Activated CD8-positive, alpha-beta T cell treated with anti-CD3 and anti-CD28 coated beads for 36 hours (primary cell): ENCODE measurements around the gene RNF130. TPM values are rescaled to one million over a fixed set of nuclear protein-coding genes. Genes with fewer than 3 reads are reported as not detected.

Experiments
- ATAC-seq: fragments of 200-7000 bp; cut with Tn5 transposase; one replicate; pipeline ENCODE4 v1.10.0; 2021; ENCODE audit warnings: mild to moderate bottlenecking, moderate library complexity
- CTCF ChIA-PET: fragments of 350-600 bp; sonication (Branson Sonifier 250); formaldehyde crosslinking; loops from one replicate; lab custom pipeline; 2021; ENCODE audit warnings: antibody characterized with exemption; lab: Charles Lee
- POLR2A ChIA-PET: fragments of 350-600 bp; sonication (Branson Sonifier 250); formaldehyde crosslinking; loops from one replicate; lab custom pipeline; 2021; ENCODE audit warnings: antibody characterized with exemption; lab: Charles Lee
- DNase-seq: peaks from one replicate; pipeline ENCODE4 v3.0.0-alpha.2; 2020
- H3K27ac Mint-ChIP-seq: one replicate; pipeline ENCODE4 v1.8.0; 2021; ENCODE audit warnings: mild to moderate bottlenecking, mixed read lengths
- H3K27me3 Mint-ChIP-seq: one replicate; pipeline ENCODE4 v1.8.0; 2021; ENCODE audit warnings: mixed read lengths
- H3K36me3 Mint-ChIP-seq: one replicate; pipeline ENCODE4 v1.8.0; 2021; ENCODE audit warnings: low read depth, mixed read lengths
- H3K4me1 Mint-ChIP-seq: one replicate; pipeline ENCODE4 v1.8.0; 2021; ENCODE audit warnings: low read depth, mixed read lengths
- H3K4me3 Mint-ChIP-seq: one replicate; pipeline ENCODE4 v1.8.0; 2021; ENCODE audit warnings: mild to moderate bottlenecking, moderate library complexity, mixed read lengths
- H3K9me3 Mint-ChIP-seq: one replicate; pipeline ENCODE4 v1.8.0; 2021; ENCODE audit warnings: mixed read lengths
- CTCF ChIP-seq: fragments of 200-600 bp; IDR thresholded peaks from one replicate; pipeline ENCODE4 v1.8.0; 2022; ENCODE audit warnings: antibody characterized with exemption, mild to moderate bottlenecking
- intact Hi-C: fragments of 100-400 bp; cut with micrococcal nuclease; formaldehyde crosslinking; loops from one replicate; pipeline ENCODE4 v1.10.0; 2022
- total RNA-seq, 2 experiments: library from RNA; stranded (reverse); gene quantifications; one replicate each; pipeline ENCODE4 v1.2.3, GENCODE V29; 2021

RNF130 gene
- total RNA-seq, 2 experiments from 2014 or later = 10.1 to 10.6 TPM

DNA sequence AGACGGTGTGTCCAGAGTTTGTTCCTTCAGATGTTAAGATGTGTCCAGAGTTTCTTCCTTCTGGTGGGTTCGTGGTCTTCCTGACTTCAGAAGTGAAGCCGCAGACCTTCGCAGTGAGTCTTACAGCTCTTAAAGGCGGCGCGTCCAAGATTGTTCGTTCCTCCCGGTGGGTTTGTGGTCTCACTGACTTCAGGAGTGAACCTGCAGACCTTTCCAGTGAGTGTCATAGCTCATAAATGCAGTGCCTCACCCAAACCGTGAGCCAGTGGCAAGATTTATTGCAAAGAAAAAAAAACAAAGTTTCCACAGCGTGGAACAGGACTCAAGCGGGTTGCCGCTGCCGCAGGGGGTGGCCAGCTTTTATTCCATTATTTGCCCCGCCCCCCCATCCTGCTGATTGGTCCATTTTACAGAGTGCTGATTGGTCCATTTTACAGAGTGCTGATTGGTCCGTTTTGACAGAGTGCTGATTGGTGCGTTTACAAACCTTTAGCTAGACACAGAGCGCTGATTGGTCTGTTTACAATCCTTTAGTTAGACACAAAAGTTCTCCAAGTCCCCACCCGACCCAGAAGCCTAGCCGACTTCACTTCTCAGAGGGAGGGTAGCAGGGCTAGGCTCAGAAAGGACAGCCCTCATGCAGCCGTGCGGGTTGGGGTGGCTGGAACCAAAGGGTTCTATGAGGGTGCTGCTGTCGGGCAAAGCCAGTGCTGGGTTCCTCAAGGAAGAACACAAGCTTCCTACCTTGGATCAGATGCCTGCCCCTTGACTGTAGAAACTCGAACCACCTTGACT lies 9.1 kb upstream of the RNF130 start:
- Mint-ChIP-seq H3K36me3 (no peaks in the 10 kb centered on the region), H3K9me3 (no peaks in the 10 kb centered on the region), H3K27ac (no peak overlapping the region), H3K27me3 (peaks cover 30% of the 10 kb centered on the region), H3K4me1 (peaks cover 12% of the 10 kb centered on the region), H3K4me3 (peak overlapping the region; percentile 62)
- peak; percentile 67 for ATAC-seq
- intact Hi-C loops = no loop called here
- ChIA-PET CTCF (interaction anchor here (1.0 kb wide), 1 partner anchor 10 kb away, joined by 3 read pairs; no protein-coding TSS in a partner anchor), POLR2A (no interaction called here)
- no peak for TF ChIP-seq CTCF
- peak; percentile 80 for DNase-seq

DNA sequence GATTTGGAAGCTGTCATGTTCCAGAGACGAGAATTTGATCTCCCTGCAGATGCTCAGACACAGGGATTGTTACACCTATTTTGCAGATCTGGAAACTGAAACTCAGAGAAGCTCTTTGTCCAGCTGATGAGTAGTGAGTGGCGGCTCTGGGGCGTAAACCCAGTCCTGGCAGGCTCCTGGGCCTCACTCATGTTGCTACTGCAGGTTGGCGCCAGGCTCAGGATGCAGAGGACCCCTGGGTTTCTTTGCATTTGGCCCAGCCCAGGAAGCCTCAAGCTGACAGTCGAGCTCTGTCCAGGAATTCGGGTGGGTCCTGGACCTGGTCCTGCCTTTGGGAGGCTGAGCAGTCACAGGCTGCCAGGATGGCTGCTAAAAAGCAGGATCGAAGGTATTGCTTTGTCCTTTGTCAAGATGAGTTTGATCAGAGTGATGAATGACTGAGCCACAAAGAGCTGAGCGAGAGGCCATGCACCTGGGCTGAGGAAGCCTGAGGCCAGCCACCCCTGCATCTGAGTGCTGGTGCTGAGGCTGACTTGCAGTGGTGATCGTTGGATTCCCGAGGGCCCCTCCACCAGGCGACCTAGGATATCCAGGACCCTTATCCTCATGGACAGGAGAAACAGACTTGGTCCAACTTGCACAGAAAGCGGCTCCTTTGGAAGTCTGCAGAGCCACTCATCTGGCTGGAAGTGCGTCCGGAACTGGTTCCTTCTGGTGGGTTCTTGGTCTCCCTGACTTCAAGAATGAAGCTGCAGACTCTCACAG lies 8.3 kb upstream of the RNF130 start:
- H3K4me3 Mint-ChIP-seq = peak overlapping the region; percentile 62
- intact Hi-C loops = no loop called here
- no peak overlapping the region for H3K27ac Mint-ChIP-seq
- peaks cover 10% of the 10 kb centered on the region for H3K4me1 Mint-ChIP-seq
- no peak for TF ChIP-seq CTCF
- ATAC-seq (peak; percentile 9), DNase-seq (no peak)
- H3K36me3 Mint-ChIP-seq = no peaks in the 10 kb centered on the region
- peaks cover 30% of the 10 kb centered on the region for H3K27me3 Mint-ChIP-seq
- POLR2A ChIA-PET = interaction anchor here (0.8 to 1.5 kb wide), 2 partner anchors 10 to 12 kb away, joined by 3 to 6 read pairs; no protein-coding TSS in a partner anchor
- no peaks in the 10 kb centered on the region for H3K9me3 Mint-ChIP-seq
- CTCF ChIA-PET = interaction anchor here (1.0 kb wide), 1 partner anchor 11 kb away, joined by 3 read pairs; no protein-coding TSS in a partner anchor

- Mint-ChIP-seq H3K4me3 (no peak overlapping the region), H3K36me3 (no peaks in the 10 kb centered on the region), H3K4me1 (peaks cover 10% of the 10 kb centered on the region), H3K9me3 (no peaks in the 10 kb centered on the region), H3K27me3 (peaks cover 28% of the 10 kb centered on the region), H3K27ac (no peak overlapping the region)
- CTCF ChIA-PET = no interaction called here
- POLR2A ChIA-PET = no interaction called here
- no peak for TF ChIP-seq CTCF
- intact Hi-C loops = no loop called here
- DNase-seq = no peak
- no peak for ATAC-seq
These were observed 6.8 kb upstream of the RNF130 start for GRCh38 chr5:180078348-180078747.

- ATAC-seq = no peak
- peaks cover 12% of the 10 kb centered on the region for H3K4me1 Mint-ChIP-seq
- DNase-seq = no peak
- no peak overlapping the region for H3K27ac Mint-ChIP-seq
- peaks cover 27% of the 10 kb centered on the region for H3K27me3 Mint-ChIP-seq
- TF ChIP-seq CTCF = no peak
- intact Hi-C loops = no loop called here
- H3K4me3 Mint-ChIP-seq = no peak overlapping the region
- H3K9me3 Mint-ChIP-seq = peaks cover 3% of the 10 kb centered on the region
- no peaks in the 10 kb centered on the region for H3K36me3 Mint-ChIP-seq
- POLR2A ChIA-PET = no interaction called here
- CTCF ChIA-PET = no interaction called here
These were observed 6.2 kb upstream of the RNF130 start for GRCh38 chr5:180077594-180078284.
